HUES64 (cell line): ENCODE measurements around the gene LCOR.

Source experiments
- H3K27ac ChIP-seq: 2 replicates; pipeline ENCODE4 v1.7.0; 2013; ENCODE audit warnings: low read depth, low read length, inconsistent platforms
- H3K27me3 ChIP-seq: 2 replicates; pipeline ENCODE4 v1.6.1; 2013; ENCODE audit warnings: mild to moderate bottlenecking, low read length; ENCODE audit not compliant: insufficient read depth
- H3K36me3 ChIP-seq: 2 replicates; pipeline ENCODE4 v1.6.1; 2013; ENCODE audit warnings: mild to moderate bottlenecking, low read length; ENCODE audit not compliant: insufficient read depth
- H3K4me1 ChIP-seq: 2 replicates; pipeline ENCODE4 v1.6.1; 2013; ENCODE audit warnings: mild to moderate bottlenecking, low read length, moderate library complexity; ENCODE audit not compliant: insufficient read depth
- H3K4me3 ChIP-seq: 2 replicates; pipeline ENCODE4 v1.5.1; 2013; ENCODE audit warnings: mild to moderate bottlenecking, low read length, moderate library complexity
- H3K9ac ChIP-seq: 2 replicates; pipeline ENCODE4 v1.6.1; 2013; ENCODE audit warnings: mild to moderate bottlenecking, low read depth, low read length
- H3K9me3 ChIP-seq: 2 replicates; pipeline ENCODE4 v1.6.1; 2013; ENCODE audit warnings: low read depth, low read length; ENCODE audit not compliant: insufficient read depth
- WGBS: fragments of 150-250, 120-280 bp; methylation state at CpG from one replicate; pipeline ENCODE4 v1.1.7; 2013; ENCODE audit warnings: missing lambda C conversion rate; 5-methylcytosine and 5-hydroxymethylcytosine counted together

Gene LCOR

DNA sequence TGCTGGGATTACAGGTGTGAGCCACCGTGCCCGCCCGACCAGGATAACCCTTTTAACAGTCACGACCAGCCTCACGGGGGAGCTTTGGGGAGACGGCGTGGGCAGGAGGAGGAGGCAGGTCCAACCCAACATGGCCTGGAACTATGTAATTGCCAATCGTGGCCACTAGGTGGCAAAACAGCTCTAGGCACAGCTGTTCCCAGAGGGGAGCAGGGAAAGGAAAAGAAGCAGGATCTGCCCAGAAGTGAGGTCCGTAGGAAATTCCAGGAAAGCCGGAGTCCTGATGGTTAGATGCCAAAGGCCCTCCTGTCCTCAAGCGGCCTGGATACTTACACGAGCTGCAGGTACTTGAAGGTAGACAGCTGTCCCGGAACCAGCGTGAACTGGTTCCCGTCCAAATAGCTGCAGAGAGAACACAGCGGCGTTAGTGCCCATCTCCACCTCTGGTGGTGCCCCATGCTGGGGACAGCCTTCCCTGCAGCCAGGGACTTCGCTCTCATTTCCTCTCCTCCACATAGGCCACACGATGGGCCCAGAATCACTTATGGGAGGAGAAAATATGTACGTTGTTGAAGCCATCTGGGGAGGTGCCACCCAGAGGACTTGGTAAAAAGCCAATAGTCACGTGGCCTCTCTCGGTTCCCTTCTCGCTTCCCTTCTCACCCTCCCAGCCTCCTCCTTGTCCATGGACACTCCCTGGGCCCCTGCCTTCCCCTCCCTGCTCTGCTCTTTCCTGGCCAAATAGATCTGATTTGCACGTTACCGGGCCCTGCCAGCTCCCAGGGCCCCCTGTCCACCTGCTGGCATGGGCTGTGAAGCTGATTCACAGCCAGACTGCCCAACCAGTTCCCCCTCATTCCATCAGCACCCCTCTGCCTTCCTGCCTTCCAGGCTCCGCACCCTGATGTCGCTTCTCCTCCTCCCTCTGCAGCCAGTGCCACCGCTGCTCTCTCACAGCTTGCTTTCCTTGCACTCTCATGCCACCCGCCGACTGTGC, 205.6 kb downstream of the LCOR start:
- H3K9me3 ChIP-seq, result no peaks in the 10 kb centered on the region
- no peak overlapping the region for H3K9ac ChIP-seq
- WGBS, result 41% methylated on average over 28 of the region's 30 CpGs
- H3K4me1 ChIP-seq, result peaks cover 16% of the 10 kb centered on the region
- no peaks in the 10 kb centered on the region for H3K36me3 ChIP-seq
- H3K4me3 ChIP-seq, result peak overlapping the region; percentile 36
- no peaks in the 10 kb centered on the region; the same call in 1 of the 2 replicates for H3K27me3 ChIP-seq
- H3K27ac ChIP-seq, result no peak overlapping the region

DNA sequence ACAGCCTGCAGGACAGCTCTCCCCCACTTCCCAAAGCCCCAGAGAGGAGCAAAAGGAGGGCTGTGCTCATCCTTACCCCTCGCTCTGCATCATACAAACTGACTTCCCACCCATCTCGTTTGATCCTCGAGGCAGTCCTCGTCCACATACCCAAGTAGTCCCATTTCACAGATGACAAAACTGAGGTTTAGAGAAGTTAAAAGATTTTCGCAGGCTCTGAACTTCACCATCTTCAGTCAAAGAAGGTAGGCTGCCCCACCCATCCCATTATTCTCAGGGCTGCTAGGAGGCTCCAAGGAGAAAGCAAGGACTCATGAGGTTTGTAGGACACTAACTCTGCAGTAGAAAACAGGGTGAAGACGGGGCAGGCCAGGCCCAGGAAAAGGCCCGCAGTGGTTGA, 206.6 kb downstream of the LCOR start:
- no peaks in the 10 kb centered on the region for H3K36me3 ChIP-seq
- H3K9me3 ChIP-seq, result no peaks in the 10 kb centered on the region
- H3K27ac ChIP-seq, result no peak overlapping the region
- no peak overlapping the region for H3K9ac ChIP-seq
- H3K4me1 ChIP-seq, result peaks cover 10% of the 10 kb centered on the region; the same call in 1 of the 2 replicates
- WGBS, result 97% methylated on average over 7 of the region's 7 CpGs
- H3K4me3 ChIP-seq, result no peak overlapping the region
- no peaks in the 10 kb centered on the region; the same call in 1 of the 2 replicates for H3K27me3 ChIP-seq

DNA sequence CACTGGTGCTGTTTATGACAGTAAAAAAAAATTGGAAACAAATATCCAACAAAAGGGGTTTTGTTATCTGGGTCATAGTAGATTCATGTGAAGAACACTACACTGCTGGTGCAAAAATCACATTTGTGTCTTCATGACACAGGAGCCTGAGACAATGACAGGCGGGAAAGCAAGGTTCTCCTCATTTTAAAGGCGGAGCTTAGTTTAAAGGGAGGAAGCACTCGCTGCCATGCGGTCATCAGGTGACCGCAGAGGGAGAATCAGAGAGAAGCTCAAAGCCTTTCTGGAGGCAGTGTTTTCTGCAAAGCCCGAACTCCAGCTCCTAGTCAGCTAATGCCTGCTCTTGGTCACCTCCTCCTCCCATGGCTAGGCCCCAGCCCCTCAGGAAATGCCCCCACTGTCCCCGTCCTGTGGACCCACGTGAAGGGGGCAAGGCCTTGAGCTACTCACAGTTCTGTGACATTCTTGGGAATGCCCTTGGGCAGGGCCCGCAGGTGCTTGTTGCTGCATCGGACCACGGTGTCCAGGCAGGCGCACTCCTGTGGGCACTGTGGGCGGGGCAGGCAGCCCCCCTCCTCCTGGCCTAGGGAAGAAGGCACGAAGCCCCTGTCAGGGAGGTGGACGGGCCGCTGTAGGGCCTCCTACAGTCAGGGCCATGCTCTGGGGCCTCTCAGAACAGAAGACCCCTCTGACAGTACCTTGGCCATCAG, 207.6 kb downstream of the LCOR start:
- H3K27ac ChIP-seq, result no peak overlapping the region
- H3K9me3 ChIP-seq, result no peaks in the 10 kb centered on the region
- H3K36me3 ChIP-seq, result no peaks in the 10 kb centered on the region
- no peak overlapping the region for H3K4me3 ChIP-seq
- 89% methylated on average over 16 of the region's 16 CpGs for WGBS
- peaks cover 6% of the 10 kb centered on the region; the same call in 1 of the 2 replicates for H3K4me1 ChIP-seq
- H3K27me3 ChIP-seq, result no peaks in the 10 kb centered on the region; the same call in 1 of the 2 replicates
- no peak overlapping the region for H3K9ac ChIP-seq

DNA sequence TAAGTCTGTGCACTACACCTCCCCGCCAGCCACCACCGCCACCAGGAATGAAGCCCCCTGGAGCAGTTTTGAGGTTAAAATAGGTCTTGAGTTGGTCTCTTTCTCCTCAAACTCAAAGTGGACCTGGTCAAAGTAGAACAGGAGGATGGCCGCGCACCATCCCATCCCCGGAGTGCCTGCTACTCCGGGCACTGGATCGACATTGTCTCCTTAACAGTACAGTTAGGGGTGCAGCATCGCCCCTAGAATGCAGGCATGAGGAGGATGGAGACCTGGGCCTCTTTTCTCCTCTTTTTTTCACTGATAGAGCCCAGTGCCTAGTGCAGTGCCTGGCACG, 208.1 kb downstream of the LCOR start:
- Histone ChIP-seq H3K9me3 (no peaks in the 10 kb centered on the region), H3K9ac (no peak overlapping the region), H3K27me3 (no peaks in the 10 kb centered on the region; the same call in 1 of the 2 replicates), H3K4me1 (peaks cover 6% of the 10 kb centered on the region; the same call in 1 of the 2 replicates), H3K4me3 (no peak overlapping the region), H3K36me3 (no peaks in the 10 kb centered on the region), H3K27ac (no peak overlapping the region)
- WGBS, result 96% methylated on average over 9 of the region's 9 CpGs

DNA sequence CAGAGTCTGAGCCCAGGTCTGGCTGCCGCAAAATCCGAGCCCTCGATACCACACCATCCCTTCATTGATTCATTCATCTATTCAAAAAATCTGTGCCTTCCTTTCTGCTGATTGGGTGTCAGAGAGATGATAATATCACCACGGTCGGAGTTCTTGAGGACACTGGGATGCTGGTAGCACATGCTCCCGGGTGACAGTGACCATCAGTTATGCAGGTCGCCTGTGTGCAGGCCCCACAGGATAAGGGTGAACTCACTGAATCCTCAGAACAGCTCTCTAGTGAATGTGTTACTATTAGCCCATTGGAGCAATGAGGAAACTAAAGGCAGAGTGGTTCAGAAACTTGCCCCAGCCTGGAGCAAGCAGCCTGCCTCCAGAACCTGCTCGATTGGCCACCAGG, 208.6 kb downstream of the LCOR start:
- WGBS, result 94% methylated on average over 7 of the region's 8 CpGs

DNA sequence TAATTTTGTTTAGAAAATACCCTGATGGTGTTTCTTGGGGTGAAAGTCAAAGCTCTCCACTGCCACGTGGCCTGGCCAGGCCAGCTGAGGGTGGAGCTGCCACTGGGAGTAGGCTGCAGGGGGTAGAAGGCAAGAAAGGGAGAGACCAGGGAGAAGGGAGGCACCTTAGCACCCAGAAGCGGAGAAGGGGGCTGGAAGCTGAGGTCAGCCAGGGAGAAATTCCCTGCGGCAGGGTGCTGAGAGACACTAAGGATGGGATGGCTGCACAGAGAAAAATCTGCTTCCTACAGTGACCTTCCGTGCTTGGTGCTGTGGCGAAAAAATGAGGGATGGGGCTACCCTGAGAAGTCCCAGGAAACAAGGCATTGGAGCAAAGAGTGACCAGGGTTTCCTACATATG, 210.0 kb downstream of the LCOR start:
- Histone ChIP-seq H3K36me3 (no peaks in the 10 kb centered on the region), H3K4me3 (no peak overlapping the region), H3K9me3 (no peaks in the 10 kb centered on the region), H3K27ac (no peak overlapping the region), H3K4me1 (peaks cover 6% of the 10 kb centered on the region; the same call in 1 of the 2 replicates), H3K9ac (no peak overlapping the region), H3K27me3 (no peaks in the 10 kb centered on the region; the same call in 1 of the 2 replicates)
- WGBS, result 86% methylated on average over 5 of the region's 5 CpGs

More for the DNA sequence above, 208.6 kb downstream of the LCOR start:
- H3K4me1 ChIP-seq, result peaks cover 6% of the 10 kb centered on the region; the same call in 1 of the 2 replicates
- H3K27me3 ChIP-seq, result no peaks in the 10 kb centered on the region; the same call in 1 of the 2 replicates
- no peaks in the 10 kb centered on the region for H3K36me3 ChIP-seq
- H3K9ac ChIP-seq, result no peak overlapping the region
- no peak overlapping the region for H3K27ac ChIP-seq
- no peaks in the 10 kb centered on the region for H3K9me3 ChIP-seq
- H3K4me3 ChIP-seq, result no peak overlapping the region

DNA sequence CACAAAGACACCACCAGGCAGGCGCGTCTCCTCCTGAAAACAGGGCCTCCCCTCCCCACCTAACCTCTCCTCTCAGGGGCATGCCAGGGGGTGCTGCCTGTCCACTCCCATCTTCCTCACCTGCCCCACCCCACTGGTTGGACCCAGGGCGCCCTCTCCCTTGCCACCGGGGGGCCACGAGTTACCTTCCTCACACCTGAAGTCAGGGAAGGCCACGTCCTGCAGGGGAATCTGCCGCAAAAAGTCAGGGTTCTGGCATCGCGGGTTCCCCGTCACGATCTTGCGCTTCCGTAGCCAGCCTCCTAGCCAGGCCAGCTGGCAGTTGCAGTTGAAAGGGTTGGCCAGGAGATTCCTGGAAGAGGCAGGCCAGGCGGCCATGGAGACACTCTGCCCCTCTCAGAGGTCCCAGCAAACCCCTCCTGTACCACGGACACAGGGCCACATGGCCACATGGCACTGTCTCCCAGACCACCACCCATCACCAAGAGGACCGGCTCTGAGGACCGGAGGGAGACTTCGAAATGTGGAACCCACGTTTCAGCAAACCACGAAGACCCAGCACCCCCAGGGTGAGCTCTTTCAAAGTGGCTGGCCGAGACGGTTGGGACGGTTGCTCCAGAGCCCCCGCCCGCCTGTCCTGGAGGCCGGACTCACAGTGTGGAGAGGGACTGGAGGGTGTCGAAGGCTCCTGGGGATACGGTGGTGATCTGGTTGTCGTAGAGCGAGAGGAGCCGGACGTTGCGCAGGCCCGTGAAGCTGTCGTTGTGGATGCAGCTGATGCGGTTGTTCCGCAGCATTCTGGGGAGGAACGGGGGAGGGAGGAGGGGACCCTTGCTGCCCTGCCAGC, 210.8 kb downstream of the LCOR start:
- 93% methylated on average over 38 of the region's 38 CpGs for WGBS

DNA sequence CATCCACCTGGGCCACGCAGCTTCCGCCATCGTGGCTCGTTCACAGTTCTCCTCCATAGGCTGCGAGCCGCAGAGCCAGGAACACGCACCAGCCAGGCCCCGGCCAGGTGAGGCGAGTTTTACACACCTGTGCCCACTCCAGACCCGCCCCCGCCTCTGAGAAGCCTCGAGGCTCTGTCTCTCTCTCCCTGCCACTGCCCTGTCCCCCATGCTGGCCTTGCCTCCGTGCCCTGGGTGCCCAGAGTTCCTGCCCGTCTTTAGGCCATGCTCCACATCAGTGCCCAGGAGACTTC, 211.4 kb downstream of the LCOR start:
- Histone ChIP-seq H3K4me3 (no peak overlapping the region), H3K27me3 (no peaks in the 10 kb centered on the region; the same call in 1 of the 2 replicates), H3K9me3 (no peaks in the 10 kb centered on the region), H3K36me3 (no peaks in the 10 kb centered on the region), H3K9ac (no peak overlapping the region), H3K27ac (no peak overlapping the region), H3K4me1 (no peaks in the 10 kb centered on the region)
- 94% methylated on average over 14 of the region's 14 CpGs for WGBS

More for the DNA sequence above, 210.8 kb downstream of the LCOR start:
- H3K36me3 ChIP-seq, result no peaks in the 10 kb centered on the region
- H3K9me3 ChIP-seq, result no peaks in the 10 kb centered on the region
- H3K9ac ChIP-seq, result no peak overlapping the region
- H3K27ac ChIP-seq, result no peak overlapping the region
- H3K4me1 ChIP-seq, result peaks cover 1% of the 10 kb centered on the region; the same call in 1 of the 2 replicates
- H3K27me3 ChIP-seq, result no peaks in the 10 kb centered on the region; the same call in 1 of the 2 replicates
- no peak overlapping the region for H3K4me3 ChIP-seq
